T-helper 2 cell (primary cell): ENCODE data around the gene WHAMM.
"Not testable (repeated sequence)": the region's sequence is repeated elsewhere in the genome, so short reads cannot be mapped to it uniquely, and the experiment has no call there.

ENCODE experiments used
- DNase-seq, 5 experiments: peaks; one replicate each; pipeline versions ENCODE4 v3.0.0 to v3.0.0-alpha.2; 2012 to 2022
- total RNA-seq, 2 donors: gene quantifications; one replicate each; lab custom pipeline; 2026; lab: John Stamatoyannopoulos, UW

Gene WHAMM, protein sequence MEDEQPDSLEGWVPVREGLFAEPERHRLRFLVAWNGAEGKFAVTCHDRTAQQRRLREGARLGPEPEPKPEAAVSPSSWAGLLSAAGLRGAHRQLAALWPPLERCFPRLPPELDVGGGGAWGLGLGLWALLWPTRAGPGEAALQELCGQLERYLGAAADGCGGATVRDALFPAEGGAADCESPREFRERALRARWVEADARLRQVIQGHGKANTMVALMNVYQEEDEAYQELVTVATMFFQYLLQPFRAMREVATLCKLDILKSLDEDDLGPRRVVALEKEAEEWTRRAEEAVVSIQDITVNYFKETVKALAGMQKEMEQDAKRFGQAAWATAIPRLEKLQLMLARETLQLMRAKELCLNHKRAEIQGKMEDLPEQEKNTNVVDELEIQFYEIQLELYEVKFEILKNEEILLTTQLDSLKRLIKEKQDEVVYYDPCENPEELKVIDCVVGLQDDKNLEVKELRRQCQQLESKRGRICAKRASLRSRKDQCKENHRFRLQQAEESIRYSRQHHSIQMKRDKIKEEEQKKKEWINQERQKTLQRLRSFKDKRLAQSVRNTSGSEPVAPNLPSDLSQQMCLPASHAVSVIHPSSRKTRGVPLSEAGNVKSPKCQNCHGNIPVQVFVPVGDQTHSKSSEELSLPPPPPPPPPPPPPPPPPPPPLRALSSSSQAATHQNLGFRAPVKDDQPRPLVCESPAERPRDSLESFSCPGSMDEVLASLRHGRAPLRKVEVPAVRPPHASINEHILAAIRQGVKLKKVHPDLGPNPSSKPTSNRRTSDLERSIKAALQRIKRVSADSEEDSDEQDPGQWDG
- 86.1 to 190 reads per million in 2 donors for total RNA-seq

DNA sequence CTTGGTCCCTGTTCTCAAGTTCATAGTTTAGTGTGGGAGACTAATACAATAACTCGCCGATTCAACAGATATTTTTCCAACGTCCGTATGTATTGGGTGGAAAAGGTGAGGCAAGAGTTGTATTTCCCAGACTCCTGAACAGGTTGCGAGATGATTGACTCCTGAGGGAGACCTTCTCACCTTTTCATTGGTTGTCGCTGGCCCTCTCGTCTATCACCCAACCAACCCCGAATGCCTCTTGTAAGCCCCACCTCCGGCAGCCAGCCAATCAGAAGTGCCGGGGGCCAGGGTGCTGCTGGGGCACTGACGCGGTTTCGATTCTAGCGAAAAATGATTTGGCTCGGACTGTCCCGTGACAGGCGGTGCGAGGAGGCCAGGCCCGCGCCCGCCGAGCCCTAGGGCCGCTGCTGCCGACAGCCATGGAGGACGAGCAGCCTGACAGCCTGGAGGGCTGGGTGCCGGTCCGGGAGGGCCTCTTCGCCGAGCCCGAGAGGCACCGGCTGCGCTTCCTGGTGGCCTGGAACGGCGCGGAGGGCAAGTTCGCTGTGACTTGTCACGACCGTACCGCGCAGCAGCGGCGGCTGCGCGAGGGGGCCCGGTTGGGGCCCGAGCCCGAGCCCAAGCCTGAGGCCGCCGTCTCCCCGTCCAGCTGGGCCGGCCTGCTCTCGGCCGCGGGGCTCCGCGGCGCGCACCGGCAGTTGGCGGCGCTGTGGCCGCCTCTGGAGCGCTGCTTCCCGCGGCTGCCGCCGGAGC lies at the start of gene WHAMM:
Gene WHAMM (plus strand): TSS at position 321 of the 753 bp plus-strand sequence. CDS start 99 bp downstream, at position 420.
- peak; percentile 85 to 96 (median 94) for DNase-seq

DNA sequence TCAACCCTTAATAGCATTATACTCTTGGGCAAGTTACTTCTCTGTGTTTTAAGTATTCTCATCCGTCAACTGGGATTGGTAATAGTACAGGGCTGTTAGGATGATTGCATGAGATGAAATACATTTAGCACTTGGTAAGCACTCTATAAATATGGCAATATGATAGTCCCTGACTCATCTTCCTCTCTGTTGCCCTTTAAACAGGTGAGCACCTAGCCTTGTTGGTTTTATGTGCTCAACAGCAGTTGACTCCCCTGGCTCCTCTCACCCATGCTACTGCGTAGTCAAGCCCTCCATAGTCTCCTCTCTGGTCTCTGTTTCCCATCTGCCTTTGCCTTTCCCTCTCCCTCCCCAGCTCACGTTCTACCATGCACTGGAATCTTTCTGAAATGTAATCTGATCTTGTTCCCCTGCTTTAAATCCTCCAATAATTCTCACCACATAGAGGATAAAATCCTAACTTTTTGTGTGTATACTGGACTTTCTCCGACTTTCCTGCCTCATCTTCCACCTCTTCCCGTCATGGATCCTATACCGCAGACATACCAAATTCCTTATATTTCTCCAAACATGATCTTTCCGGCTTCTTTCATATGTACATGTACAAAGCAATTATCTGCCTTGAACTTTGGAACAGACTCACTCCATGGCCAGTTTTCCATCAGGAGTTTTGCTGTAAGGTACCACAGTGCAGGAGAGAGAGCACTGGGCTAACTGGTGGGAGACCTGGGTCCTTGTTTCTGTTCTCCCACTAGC lies 45.9 kb upstream of the WHAMM start:
- no peak for DNase-seq

DNA sequence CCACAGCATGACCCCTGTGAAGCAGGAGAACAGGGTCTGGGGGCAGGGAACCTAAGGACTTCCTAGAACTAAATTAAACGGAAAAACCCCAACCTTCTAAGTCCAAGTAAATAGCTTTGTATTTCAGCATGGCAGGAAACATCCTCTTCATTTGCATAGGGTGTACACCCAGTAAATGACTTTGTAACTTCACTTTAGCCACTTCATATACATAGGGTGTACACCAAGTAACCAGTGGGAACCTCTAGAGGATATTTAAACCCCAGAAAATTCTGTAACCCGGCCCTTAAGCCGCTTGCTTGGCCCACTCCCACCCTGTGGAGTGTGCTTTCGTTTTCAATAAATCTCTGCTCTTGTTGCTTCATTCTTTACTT lies 45.3 kb upstream of the WHAMM start:
- DNase-seq = no peak

DNA sequence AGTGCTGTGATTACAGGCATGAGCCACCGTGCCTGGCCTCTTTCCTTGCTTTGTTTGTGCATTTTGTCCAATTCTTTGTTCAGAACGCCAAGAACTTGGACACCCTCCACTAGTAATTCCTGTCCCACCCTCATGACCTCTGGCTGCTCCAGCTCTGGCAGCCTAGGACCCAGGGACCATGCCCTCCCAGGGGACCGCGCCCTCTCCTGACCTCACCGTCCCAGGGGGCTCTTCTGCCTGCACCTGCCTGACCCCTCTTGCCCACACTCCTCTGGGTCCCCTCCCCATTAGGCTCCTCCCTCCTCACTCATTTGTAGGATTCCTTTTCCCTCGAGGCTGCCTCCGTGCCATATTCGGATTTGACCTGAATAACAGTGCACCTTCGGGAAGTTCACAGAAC lies 44.7 kb upstream of the WHAMM start:
- no peak for DNase-seq

DNA sequence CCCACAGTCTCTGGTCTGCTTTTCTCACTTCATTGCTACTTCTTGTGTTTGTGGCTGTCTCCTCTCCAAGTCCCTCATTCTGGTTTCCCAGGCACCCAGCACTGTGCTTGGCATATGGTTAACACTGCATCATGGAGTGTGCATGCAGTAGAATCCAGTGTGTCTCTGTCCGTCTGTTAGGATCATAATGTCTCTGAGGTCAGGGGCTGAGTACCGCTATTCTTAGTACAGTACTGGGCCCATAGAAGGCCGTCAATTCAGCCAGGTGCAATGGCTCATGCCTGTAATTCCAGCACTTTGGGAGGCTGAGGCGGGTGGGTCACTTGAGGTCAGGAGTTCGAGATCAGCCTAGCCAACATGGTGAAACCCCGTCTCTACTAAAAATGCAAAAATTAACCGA lies 43.2 kb upstream of the WHAMM start:
- DNase-seq = not testable (repeated sequence)

DNA sequence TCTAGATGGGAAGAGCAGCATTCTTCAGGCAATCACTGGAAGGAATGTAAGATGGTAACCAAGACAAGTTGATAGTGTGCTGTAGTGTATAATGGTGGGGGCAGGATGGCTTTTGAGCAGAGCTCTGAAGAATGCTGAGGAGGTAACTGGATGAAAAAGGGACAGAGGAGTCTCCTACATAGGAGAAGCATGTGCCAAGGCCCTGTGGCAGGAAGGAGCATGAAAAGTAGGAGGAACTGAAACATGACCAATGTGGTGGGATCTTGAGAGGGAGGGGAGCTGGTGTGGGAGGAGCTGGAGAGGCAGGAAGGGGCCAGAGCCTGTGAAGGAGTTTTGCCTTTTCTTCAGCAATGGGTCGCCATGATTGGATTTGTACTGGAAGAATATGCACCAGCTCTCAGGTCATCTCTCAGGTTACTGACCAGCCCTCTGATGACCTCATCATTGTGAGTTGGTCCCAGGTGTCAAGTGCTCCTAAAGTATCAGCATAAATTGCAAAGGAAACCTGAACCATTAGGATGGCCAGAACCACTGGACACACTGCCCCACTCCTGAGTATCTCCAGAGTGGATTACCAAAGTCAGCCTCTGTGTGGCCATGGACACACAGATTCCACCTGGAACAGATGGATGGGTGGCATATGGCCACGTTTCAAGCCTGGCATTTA lies 42.1 kb upstream of the WHAMM start:
- no peak for DNase-seq

DNA sequence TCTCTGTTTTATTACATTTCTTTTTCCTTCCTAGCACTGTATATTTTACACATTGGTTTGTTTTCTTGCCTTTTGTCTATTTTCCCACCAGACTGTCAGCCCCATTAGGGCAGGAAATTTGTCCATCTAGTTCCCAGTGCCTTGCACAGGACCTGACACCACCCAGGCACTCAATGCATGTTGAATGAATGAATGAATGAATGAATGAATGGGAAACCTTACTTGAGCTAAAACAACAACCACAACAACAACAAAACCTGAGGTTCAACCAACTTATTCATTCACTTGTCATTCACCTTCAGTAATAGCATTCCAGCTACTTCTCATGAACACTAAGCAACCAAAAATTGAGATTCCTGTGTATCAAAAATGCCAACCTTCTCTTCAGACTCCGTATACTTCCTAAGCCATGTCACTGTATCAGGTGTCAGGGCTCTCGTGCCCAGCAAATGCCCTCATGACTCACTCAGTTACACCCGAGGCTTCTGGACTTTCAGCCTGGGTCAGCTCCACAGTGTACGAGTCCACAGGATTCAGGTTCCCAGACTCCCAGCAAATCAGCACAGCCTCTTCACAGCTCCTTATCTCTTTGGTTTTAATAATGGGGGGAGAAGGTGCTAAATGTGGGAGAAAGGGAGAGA lies 40.9 kb upstream of the WHAMM start:
- no peak for DNase-seq

DNA sequence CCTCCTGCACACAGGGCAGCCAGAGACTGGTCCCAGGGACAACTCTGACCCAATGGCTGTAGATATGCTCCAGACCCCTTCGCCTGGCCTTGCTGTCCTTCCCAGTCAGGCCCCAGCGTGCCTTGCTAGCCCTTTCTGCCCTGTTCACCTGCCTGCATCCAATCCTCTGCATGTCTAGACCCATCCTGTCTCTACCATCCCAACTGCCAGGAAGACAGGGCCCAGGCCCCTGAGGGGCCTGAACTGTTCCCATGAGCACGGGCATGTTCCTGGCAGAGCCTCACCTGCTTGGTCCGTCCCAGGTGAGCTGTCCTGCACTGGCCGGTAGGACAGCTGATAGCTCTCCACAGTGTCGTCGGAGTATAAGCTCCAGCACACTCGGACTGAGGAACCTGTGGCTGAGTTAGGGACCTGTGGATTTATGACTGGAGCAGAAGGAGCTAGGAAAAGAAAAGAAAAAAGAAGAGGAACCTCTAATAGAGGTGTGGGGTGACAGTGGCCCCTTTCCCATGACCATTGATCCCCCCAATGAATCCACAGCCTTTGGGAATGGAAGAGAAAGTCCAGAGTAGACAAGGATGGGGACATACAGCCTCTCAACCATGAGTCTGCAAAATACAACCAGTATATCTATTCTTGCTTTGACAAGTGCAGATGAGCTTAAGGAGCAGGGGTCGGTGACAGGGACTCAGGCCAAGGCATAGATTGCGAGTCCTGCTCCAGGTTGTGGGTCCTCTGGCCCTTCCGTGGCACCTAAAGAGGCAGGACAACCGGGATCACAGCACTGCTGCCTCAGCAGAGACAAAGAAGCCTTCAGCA lies 37.4 kb upstream of the WHAMM start:
- no peak for DNase-seq

DNA sequence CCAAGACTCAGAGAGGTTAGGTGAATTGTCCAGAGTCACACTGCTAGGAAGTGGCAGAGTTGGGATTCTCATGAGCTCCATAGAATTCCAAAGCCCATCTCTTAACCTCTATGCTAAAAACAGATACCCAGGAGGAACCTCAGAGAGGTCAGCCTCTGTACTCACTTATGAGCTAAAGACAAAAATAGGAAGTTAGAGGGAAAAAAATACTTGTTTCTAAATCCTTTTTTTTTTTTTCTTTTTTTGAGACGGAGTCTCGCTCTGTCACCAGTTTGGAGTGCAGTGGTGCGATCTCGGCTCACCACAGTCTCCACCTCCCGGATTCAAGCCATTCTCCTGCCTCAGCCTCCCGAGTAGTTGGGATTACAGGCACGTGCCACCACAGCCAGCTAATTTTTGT lies 34.9 kb upstream of the WHAMM start:
- no peak for DNase-seq

DNA sequence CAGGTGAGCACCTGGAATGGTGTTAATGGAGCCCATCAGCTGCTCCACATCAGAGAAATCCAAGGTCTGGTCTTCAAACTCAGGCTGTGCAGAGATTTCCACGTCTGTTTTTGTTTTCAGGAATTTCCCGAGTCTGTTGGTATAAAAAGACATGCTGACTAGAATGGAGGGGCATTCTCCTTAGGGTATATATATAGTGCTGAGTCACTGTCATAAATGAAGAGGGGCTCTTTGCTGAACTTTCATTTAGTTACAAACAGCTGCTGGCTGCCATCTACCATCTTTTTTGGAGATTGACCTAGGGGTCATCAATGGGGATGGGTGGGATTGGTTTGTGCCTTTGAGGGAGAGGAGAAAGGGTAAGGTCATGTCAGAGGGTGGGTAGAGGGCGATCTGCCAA lies 30.7 kb upstream of the WHAMM start:
- DNase-seq = no peak

DNA sequence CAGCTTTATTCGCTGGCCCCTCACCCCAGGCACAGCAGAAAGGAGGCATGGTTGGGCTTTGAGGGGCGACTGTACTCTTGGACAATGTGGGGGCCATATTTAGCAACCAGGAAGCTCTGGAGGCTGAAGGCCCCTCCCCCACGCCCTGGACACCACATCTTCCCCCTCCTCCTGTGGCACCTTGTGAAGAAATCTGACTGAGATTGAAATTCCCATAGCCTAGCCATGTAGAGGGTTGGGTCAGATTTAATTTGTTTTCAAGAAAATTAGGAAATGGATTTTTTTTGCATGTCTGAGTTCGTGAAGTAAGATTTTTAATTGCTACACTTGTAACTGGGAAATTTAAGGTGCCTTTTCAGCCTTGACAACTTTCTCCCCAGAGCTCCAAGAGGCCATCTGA lies 28.1 kb upstream of the WHAMM start:
- DNase-seq = no peak

DNA sequence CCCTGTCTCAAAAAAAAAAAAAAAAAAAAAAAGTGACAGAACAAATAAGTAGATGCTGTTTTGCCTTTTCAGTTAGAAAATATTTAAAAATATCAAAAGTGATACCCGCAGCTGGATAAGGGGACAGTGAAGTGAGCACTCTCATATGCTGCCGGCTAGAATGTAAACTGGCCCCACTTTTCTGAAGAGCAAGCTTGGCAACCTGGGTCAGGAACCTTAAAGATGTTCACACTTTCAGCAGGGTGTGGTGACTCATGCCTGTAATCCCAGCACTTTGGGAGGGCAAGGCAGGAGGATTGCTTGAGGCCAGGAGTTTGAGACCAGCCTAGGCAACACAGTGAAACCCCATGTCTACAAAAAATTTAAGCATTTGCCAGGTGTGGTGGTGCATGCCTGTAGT lies 20.9 kb upstream of the WHAMM start:
- no peak for DNase-seq

DNA sequence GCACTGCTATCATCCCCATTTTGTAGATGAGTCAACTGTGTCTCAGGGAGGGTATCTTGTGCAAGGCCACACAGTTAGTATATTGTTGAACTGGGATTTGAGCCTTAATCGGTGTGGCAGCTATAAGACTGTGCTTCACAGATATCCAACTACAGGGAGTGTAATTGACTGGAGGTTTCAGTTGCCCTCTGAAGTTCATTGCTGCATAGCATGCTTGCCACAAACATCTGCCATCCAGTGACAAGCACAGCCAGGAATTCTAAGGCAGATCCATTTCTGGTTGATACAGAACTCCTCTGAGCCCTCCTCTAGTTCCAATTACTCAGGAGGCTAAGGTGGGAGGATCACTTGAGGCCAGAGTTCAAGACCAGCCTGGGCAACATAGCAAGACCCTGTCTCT lies 19.9 kb upstream of the WHAMM start:
- DNase-seq = no peak

DNA sequence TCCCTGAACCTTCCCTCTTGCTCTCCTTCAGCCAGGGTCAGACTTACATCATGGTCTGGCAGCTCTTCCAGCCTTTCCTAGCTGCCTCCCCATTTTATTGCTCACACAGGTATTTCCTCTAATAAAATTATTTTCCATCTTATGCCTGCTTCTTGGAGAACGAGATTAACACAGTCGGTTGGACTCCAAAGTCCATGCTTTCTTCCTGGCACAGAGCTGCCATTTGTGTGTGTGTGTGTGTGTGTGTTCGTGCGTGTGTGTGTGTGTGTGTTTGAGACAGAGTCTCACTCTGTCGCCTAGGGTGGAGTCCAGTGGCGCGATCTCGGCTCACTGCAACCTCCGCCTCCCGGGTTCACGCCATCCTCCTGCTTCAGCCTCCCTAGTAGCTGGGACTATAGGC lies 19.1 kb upstream of the WHAMM start:
- no peak for DNase-seq

DNA sequence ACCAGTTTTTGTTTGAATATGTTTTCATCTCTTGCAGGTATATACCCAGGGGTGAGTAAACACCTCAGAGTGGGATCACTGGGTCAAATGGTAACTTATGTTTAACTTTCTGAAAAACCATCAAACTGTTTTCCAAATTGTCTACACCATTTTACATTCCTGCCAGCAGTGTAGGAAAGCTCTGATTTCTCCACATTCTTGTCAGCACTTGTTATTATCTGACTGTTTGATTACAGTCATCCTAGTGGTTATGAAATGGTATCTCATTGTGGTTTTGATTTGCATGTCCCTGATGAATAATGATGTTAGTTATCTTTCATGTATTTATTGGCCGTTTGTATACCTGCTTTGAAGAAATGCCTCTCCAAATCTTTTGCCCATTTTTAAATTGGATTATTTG lies 17.4 kb upstream of the WHAMM start:
- no peak for DNase-seq

DNA sequence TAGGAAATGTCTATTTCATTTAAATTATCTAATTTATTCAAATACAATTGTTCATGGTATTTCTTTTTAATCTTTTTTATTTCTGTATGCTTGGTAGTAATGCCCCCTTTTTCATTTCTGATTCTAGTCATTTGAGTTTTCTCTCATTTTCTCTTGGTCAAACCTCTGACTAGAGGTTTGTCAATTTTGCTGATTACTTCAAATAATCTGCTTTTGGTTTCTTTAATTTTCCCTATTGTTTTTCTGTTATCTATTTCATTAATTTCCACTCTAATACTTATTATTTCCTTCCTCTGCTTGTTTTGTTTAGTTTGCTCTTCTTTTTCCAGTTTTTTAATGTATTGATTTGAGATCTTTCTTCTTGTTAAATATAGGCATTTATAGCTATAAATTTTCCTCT lies 15.7 kb upstream of the WHAMM start:
- DNase-seq = no peak

DNA sequence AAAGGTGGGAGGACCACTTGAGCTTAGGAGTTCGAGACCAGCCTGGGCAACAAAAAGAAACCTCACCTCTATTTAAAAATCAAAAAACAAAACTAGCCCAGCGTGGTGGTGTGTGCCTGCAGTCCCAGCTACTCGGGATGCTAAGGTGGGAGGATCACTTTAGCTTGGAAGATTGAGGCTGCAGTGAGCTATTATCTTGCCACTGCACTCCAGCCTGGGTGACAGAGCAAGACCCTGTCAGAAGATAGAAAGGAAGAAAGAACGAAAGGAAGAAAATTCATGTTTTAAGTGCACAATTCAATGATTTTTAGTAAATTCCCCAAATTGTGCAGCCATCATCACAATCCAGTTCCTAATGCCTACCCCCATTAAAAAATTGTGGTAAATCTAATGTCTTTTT lies 11.3 kb upstream of the WHAMM start:
- DNase-seq = no peak

DNA sequence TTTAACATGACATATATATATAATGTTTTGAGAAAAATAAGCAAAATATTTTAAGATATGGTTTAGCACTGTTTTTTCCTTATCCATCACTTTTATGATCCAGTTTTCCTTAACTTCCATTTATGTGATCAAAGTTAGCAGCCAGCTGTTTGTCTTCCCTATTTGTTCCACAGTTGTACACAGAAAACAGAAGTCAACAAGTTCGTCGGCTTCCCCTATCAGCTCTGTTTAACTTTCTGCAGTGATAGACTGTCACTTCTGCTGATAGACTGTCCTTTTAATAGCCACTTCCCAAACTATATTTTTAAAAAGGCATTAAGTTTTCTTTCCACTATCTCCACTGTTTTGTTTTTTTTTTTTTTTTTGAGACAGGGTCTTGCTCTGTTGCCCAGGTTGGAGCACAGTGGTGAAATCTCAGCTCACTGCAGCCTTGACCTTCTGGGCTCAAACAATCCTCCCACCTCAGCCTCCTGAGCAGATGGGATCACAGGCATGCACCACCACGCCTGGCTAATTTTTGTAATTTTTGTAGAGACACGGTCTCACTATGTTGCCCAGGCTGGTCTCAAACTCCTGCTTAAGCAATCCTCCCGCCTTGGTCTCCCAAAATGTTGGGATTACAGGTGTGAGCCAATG lies 10.8 kb upstream of the WHAMM start:
- no peak for DNase-seq

DNA sequence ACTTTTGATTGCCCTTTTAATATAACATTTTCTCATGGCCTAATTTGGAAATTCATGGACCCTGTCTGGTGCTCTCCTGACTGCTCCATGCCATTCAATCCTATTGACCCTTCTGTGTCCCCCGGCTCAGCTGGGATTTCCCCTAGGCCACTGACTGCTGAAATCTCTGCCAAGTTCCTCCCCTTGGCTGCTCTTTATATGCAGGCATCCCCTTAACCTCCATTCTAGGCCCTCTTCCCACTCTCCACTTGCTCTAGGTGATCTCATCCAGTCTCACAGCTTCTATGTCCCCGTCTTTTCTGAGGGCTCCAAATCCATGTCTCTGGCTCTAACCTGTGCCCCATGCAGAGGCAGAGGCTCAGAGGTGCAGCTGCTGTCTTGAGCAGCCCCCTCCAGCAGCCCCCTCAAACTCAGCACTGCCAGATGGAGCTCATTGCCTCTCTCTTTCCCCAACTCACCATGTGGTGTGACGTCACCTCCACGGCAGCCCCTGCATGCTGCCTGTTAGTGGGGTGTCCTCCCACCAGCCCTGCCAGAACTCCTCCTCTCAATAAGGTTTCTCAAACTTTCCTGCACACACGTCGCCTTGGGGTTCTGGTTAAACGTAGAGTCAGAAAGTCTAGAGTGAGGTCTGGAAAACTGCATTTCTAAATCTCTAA lies 10.1 kb upstream of the WHAMM start:
- no peak for DNase-seq

DNA sequence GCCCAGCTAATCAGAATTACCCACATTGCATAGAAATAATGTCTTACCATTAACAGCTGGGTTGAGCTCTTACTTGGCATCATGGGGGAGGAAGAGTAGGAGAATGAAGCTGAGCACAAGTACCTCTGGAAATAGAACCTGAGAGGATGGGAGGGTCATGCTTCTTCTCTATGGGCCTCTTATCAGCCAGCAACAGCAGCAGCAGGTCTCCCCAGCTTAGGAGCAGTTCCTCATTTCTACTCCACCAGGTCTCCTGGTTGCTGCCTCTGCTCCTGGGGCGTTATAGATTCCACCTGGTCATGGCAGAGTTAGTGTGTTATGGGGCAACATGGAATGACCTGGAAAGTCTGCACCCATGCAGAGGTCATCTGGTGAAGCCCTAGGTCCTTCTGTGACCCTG lies 6.9 kb upstream of the WHAMM start:
- no peak for DNase-seq
